Measurements from ENCODE around the gene EVL. TPM values are rescaled to one million over a fixed set of nuclear protein-coding genes. Genes with fewer than 3 reads are reported as not detected.
"Not testable (repeated sequence)": the region's sequence is repeated elsewhere in the genome, so short reads cannot be mapped to it uniquely, and the experiment has no call there.

Gene EVL, protein sequence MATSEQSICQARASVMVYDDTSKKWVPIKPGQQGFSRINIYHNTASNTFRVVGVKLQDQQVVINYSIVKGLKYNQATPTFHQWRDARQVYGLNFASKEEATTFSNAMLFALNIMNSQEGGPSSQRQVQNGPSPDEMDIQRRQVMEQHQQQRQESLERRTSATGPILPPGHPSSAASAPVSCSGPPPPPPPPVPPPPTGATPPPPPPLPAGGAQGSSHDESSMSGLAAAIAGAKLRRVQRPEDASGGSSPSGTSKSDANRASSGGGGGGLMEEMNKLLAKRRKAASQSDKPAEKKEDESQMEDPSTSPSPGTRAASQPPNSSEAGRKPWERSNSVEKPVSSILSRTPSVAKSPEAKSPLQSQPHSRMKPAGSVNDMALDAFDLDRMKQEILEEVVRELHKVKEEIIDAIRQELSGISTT
- 76.1 TPM for total RNA-seq

DNA sequence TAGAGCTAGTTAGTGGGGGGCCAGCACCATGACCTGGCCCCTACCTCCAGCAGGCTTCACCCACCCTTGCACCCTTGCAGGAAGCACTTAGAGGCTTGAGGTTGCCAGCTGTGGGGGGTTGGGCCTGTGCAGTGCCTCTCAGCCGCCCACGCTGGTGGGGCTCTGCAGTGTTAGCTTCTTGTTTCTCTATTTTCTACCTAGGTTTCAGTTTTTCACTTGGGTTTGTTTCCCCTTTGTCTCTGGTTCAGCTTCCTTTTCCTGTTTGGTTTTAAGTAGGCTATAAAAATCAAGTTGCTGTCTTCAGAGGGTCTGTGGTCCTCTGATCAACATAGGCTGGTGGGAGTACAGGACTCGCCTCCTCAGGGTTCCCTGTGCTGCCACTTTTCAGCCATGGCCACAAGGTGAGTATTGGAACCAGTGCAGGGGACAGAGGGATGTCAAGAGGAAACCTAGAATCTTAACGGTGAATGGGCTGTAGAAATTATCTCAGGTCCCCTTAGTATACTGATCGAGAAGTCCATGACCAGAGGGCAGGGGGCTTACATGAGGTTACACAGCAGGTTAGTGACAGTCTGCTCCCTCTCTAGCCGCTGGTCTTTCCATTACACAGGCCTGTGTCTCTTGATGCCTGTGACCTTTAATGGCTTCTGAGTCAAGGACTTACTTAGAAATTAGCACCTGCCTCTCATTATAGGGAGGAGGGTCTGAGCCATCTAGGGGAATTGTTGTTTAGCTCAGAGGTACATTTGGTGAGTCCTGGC, at the start of gene EVL:
TSS of gene EVL (plus strand) at position 312 of the 761 bp plus-strand sequence. CDS start at position 391, 79 bp downstream.
- DNase-seq, result no peak

DNA sequence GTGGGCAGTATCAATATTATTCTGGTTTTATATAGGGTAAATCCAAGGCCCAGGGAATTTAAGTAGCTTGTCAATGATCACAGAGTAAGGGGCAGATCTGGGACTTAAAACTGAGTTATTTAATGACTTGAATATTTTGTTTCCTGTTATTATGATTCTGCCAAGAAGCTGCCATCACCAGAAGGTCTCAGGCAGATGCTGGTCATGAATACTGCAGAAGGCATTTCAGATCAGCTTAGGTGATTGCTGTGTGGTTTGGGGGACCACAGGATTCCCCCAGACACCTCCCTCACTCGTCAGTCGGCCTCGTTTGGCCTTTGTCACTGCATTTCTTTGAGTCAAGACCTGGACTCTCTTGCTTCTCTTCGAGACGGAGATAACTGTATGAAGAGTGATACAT, 47.7 kb upstream of the EVL start:
- DNase-seq, result no peak

GRCh38 chr14:100018054-100018453, 47.2 kb upstream of the EVL start:
- no peak for DNase-seq

GRCh38 chr14:100018482-100018881, 46.7 kb upstream of the EVL start:
- no peak for DNase-seq

DNA sequence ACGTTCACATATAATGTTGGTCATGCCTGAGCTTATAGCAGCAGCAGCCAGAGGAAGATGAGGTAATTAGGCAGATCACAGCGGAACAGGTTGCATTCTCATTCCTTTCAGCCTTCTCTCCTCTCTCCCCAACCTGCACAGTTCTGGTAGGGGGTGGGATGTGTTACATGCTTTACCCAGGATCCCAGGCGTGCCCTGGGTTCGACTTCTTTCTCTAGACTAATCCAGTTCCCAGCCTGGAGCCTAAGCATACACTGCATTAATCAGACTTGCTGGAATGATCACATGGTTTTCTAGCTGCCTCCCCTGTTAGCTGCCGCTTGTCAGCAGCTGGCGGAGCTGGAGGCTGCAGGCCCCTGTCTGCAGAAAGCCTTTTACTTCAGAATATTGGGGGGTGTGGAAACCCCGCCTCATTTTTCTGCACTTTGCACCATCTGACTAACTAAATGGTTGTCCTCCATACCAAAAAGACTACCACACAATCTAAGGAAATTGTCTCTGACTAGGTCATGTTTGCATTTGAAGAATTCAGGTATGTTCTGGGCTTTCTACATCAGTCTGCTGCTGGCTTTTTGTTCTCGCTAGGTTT, 46.0 kb upstream of the EVL start:
- peak; percentile 36 for DNase-seq

DNA sequence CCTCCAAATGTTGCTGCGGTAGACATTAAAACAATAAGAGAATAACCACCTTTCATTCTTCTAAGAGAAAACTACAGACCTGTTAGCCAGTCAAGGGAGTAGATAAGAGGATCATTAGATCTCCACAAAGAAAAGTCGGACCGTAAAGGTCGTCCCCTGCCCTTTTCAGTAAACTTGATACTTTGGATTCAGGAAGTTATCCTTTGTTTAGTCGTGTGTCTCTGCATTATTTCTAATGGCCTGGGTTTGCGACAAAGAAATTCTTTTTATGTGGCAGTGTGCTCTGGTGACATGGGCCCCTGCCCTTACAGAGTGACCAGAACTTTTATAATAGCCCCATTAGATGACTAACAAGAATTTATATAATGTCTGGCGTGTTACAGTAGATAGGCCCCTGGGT, 44.6 kb upstream of the EVL start:
- DNase-seq, result no peak

- DNase-seq, result no peak
These were observed 42.3 kb upstream of the EVL start for GRCh38 chr14:100022772-100023451.

DNA sequence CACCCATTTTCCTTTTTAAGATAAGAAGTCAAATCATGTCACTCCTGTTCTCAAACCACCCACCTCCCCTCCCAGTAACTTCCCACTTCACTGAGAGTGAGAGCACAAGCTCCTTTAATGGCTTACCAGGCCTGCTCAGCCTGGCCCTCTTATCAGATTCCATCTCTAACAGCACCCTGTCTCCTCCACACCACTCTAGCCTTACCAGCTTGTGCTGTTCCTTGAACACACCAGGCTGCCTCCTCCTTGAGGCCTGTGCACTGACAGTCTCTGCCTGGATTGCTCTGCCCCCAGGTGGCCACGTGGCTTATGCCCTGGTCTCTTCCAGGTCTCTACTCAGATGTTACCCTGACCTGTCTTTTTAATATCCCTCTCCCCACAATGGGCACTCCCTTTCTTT, 40.1 kb upstream of the EVL start:
- DNase-seq, result no peak

GRCh38 chr14:100027771-100028490, 37.3 kb upstream of the EVL start:
- DNase-seq, result no peak

DNA sequence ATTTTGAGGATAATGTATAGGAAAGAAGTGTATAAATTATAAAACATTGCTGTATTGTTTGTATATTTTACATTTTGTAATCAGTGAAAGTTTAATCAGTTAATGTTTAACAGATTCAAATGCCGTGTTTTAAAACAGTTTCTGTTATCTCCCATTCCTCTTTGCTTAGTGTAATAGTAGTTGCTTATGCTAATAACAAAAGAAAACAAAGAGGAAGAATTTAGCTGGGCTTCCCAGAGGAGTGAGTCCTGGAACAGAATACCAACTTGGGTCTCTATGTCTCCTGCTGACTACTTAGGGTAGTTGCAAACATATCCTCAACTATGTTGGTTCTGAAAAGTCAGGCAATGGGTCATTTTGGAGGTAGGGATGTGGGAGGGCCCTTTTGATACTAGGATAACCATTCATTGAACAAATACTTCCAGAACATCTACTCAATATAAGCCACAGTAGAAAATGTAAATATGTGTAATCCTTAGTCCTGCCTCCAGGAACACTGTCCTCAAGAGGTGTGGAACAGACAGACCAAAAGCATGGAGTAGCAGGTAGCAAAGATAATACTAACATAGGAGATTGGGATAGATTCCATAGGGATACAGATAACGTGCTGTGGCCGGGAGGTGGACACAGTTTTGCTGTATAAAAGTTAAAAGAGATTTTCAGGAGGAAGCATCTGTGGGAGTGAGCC, 36.1 kb upstream of the EVL start:
- DNase-seq, result no peak

- not testable (repeated sequence) for DNase-seq
These were observed 35.2 kb upstream of the EVL start for GRCh38 chr14:100030006-100030405.

DNA sequence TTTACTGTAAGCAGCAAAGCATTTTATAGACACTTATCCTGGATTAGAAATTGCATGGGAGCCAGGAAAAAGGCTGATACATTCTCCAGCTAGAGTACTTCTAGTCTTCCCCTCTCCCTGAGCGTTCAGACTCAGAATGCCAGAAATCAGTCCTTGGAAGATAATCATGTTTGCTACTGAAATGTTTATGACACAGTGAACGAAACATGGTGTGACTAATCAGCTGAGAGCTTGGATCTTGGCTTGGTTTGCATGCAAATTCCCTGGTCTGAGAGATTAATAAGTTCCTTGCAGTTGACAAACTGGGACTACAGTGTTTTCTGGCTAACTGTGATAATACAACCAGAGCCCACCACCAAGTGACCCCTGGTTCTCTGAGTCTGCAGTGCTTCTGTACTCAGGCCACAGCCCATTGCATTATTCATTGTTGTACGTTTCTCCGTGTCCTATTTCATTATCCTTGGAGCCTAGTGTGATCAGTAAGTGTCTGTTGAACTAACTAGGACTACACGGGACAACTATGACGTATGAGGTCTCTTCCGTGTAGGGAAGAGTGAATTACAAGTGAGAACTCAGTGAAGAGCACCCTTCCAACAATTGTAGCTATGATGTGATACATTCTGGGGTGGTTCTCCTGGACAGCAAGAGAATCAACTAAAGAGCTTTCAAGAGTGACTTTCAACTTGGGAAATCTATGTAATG, 34.6 kb upstream of the EVL start:
- DNase-seq, result no peak

DNA sequence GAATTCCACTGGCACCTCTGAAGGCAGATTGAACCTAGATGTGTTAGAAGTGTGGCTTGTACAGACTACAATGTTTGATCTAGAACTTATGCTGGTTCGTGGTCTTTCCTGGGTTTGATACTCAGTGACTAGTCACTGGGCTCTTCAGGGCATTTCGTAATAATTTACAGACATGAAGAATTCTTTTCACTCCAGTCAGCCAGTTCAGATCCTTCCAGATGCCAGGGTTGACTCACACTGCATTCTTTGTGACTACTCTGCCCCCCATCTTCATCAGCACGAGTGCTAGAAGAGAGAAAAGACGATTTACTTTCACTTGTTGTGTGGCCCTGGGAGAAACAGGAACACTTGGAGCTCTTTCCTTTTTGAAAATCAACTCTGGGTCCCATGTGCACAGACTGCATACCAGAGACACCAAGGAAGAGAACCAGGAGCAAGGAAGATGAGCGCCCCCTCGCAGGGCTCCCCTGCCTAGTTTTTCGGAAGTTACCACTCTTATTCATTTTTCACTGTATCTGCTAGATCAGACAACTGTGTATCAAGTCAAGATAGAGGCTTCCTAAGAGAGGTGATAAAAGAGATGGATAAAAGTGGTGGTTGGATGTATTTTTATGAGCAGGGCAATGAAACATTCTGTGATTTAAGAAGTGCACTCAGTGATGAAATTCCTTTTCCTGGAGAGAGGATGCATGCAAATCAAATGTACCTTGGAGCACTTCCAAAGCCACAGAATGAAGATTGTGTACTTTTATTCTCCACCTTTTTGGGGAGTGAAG, 33.5 kb upstream of the EVL start:
- no peak for DNase-seq

- DNase-seq, result no peak
These were observed 32.5 kb upstream of the EVL start for GRCh38 chr14:100032738-100033137.

DNA sequence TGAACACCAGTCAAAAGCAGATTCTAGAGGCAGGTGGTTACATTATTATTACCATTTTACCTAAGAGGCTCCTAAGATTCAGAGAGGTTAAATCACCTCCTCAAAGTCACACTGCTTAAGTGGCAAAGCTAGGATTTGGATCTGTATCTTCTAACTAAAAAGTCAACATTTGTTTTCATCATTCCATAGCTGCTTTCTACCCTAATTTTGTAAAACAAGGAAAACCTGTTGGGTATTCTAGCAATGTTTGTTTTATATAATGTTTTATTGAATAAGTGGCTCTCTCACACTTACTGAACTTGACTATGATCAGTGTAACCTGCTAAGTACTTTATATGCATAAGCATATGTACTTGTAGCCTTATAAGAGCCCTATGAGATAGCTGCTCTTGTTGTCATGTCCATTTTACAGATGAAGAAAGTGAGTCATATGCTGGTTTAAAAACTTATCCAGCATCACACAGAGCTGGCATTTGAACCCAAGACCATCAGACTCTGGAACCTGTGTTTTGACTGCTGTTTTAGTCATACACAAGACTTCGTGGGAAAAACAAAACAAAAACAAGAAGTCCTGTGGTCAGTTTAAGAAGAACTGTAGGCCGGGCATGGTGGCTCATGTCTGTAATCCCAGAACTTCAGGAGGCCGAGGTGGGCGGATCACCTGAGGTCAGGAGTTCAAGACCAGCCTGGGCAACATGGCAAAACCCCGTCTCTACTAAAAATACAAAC, 31.7 kb upstream of the EVL start:
- DNase-seq, result no peak

- no peak for DNase-seq
These were observed 30.8 kb upstream of the EVL start for GRCh38 chr14:100034468-100034867.

GRCh38 chr14:100034961-100035500, 30.2 kb upstream of the EVL start:
- DNase-seq, result no peak

DNA sequence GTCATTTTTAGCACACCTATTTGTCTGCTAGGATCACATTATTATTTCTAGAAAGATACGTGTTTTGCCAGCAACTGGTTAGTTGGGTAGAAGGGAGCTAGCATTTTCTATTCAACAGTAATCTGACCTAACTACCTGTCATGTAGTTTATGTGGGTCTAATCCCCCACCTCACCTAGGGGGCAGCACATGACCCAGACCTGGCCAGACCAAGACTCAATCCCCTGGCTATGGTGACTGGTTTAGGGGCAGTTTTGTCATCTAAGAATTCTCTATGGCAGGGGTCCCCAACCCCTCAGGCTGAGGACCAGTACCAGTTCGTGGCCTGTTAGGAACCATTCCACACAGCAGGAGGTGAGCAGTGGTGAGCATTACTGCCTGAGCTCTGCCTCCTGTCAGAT, 29.5 kb upstream of the EVL start:
- no peak for DNase-seq

GRCh38 chr14:100037353-100037752, 27.9 kb upstream of the EVL start:
- DNase-seq, result no peak
